GM12878 (cell line): ENCODE results near the gene SPHK2. TPM values are rescaled to one million over a fixed set of nuclear protein-coding genes. Genes with fewer than 3 reads are reported as not detected.

Source experiments
- ATAC-seq: fragments of 200-7000 bp; cut with Tn5 transposase; 3 replicates; pipeline ENCODE4 v1.9.1; 2020; ENCODE audit warnings: mild to moderate bottlenecking, moderate library complexity
- BruUV-seq: library from RNA; stranded (reverse); fragments of 400-500 nt; replicated peaks from 2 replicates; lab custom pipeline; 2021; lab: Mats Ljungman, UMichigan
- CTCF ChIA-PET: fragments of 300-600 bp; sonication (Branson Sonifier 250); formaldehyde crosslinking; extraction: SDS; loops from one replicate; lab custom pipeline; 2021; ENCODE audit warnings: inconsistent platforms; lab: Yijun Ruan, JAX
- POLR2A ChIA-PET: fragments of 350-600 bp; formaldehyde crosslinking; extraction: SDS; loops from one replicate; lab custom pipeline; 2021; ENCODE audit warnings: inconsistent platforms; lab: Charles Lee
- RAD21 ChIA-PET: fragments of 300-600 bp; sonication (Branson Sonifier 250); formaldehyde crosslinking; loops from one replicate; lab custom pipeline; 2023; ENCODE audit warnings: antibody characterized with exemption; ENCODE audit not compliant: unreplicated experiment; lab: Charles Lee
- SMC1A ChIA-PET: fragments of 300-600 bp; sonication (Branson Sonifier 250); formaldehyde crosslinking; loops from one replicate; lab custom pipeline; 2023; ENCODE audit not compliant: unreplicated experiment, uncharacterized antibody; lab: Charles Lee
- DNase-seq: peaks from one replicate; pipeline ENCODE4 v3.0.0-alpha.2; 2011; ENCODE audit warnings: low read depth, low spot score
- FAIRE-seq: peaks from 3 replicates; lab custom pipeline; 2011; peaks lifted over from hg19 to GRCh38; lab: Jason Lieb, UNC
- H2AFZ ChIP-seq: 2 replicates; pipeline ENCODE4 v1.6.0; 2011; ENCODE audit warnings: low read depth, low read length, control low read depth; ENCODE audit not compliant: control insufficient read depth
- H3K27ac ChIP-seq: 2 replicates; pipeline ENCODE4 v1.5.1; 2011; ENCODE audit warnings: control low read depth; ENCODE audit not compliant: control insufficient read depth, insufficient read depth
- H3K27me3 ChIP-seq, 2 experiments: replicated peaks in 1 of 2; 2 replicates each; pipeline versions ENCODE4 v1.6.0 to v1.6.1; 2011; ENCODE audit warnings: low read length in 1 of 2; ENCODE audit not compliant: control insufficient read depth in 2 of 2, insufficient read depth in 2 of 2
- H3K36me3 ChIP-seq, 2 experiments: 2 replicates each; pipeline ENCODE4 v1.5.1; 2011; ENCODE audit warnings: low read length in 1 of 2; ENCODE audit not compliant: control insufficient read depth in 2 of 2, insufficient read depth in 2 of 2
- H3K4me1 ChIP-seq: 2 replicates; pipeline ENCODE4 v1.6.1; 2011; ENCODE audit warnings: mild to moderate bottlenecking, low read length, moderate library complexity, mixed read lengths; ENCODE audit not compliant: control insufficient read depth, insufficient read depth
- H3K4me2 ChIP-seq: 2 replicates; pipeline ENCODE4 v1.6.0; 2011; ENCODE audit warnings: control low read depth; ENCODE audit not compliant: control insufficient read depth, insufficient read depth
- H3K4me3 ChIP-seq: fragments of 200-600 bp; sonication (generic); 2 replicates; pipeline ENCODE4 v1.5.1; 2016
- H3K79me2 ChIP-seq: 2 replicates; pipeline ENCODE4 v1.6.0; 2011; ENCODE audit warnings: low read length; ENCODE audit not compliant: control insufficient read depth, insufficient read depth
- H3K9ac ChIP-seq: 2 replicates; pipeline ENCODE4 v1.8.0; 2011; ENCODE audit warnings: low read length, control low read depth, mixed read lengths; ENCODE audit not compliant: control insufficient read depth, insufficient read depth
- H3K9me3 ChIP-seq: replicated peaks from 3 replicates; pipeline ENCODE4 v1.5.1; 2011; ENCODE audit warnings: mild to moderate bottlenecking, low read length; ENCODE audit not compliant: control insufficient read depth, insufficient read depth
- H4K20me1 ChIP-seq: 2 replicates; pipeline ENCODE4 v1.6.0; 2011; ENCODE audit not compliant: control insufficient read depth, insufficient read depth
- BHLHE40 ChIP-seq, 2 experiments: fragments of 450-650 bp in 1 of 2; IDR thresholded peaks; 2 replicates each; pipeline ENCODE4 v1.6.1; 2011 to 2017; ENCODE audit warnings: low read depth in 2 of 2, borderline replicate concordance in 1 of 2, improper control_type of control experiment in 1 of 2, low read length in 1 of 2, mild to moderate bottlenecking in 1 of 2
- BRCA1 ChIP-seq: IDR thresholded peaks from 2 replicates; pipeline ENCODE4 v1.6.1; 2011; ENCODE audit warnings: low read depth, low read length, improper control_type of control experiment
- FOXK2 ChIP-seq: fragments of 450-650 bp; IDR thresholded peaks from 2 replicates; pipeline ENCODE4 v1.6.1; 2017; ENCODE audit warnings: mild to moderate bottlenecking, moderate library complexity
- JUNB ChIP-seq: IDR thresholded peaks from 2 replicates; pipeline ENCODE4 v1.6.1; 2016; ENCODE audit warnings: antibody characterized with exemption, mild to moderate bottlenecking
- MEF2B ChIP-seq: fragments of 450-650 bp; IDR thresholded peaks from 2 replicates; pipeline ENCODE4 v1.6.1; 2018; ENCODE audit warnings: mild to moderate bottlenecking, moderate library complexity; ENCODE audit not compliant: partially characterized antibody, poor library complexity, severe bottlenecking
- NFYA ChIP-seq: IDR thresholded peaks from 2 replicates; pipeline ENCODE4 v1.6.1; 2011; ENCODE audit warnings: low read depth, mild to moderate bottlenecking, low read length, improper control_type of control experiment, borderline replicate concordance
- NR2C2 ChIP-seq: IDR thresholded peaks from 2 replicates; pipeline ENCODE4 v1.6.1; 2011; ENCODE audit warnings: borderline replicate concordance, low read depth; ENCODE audit not compliant: control insufficient read depth, insufficient read length
- PBX3 ChIP-seq: IDR thresholded peaks from 2 replicates; pipeline ENCODE4 v1.6.1; 2011; ENCODE audit warnings: mild to moderate bottlenecking, low read depth, low read length, moderate library complexity; ENCODE audit not compliant: insufficient replicate concordance
- POLR2AphosphoS2 ChIP-seq: IDR thresholded peaks from 2 replicates; pipeline ENCODE4 v1.6.1; 2011; ENCODE audit warnings: low read depth, mild to moderate bottlenecking, low read length, improper control_type of control experiment, moderate library complexity
- SIX5 ChIP-seq: IDR thresholded peaks from 2 replicates; pipeline ENCODE4 v1.6.1; 2011; ENCODE audit warnings: mild to moderate bottlenecking, low read depth, low read length, moderate library complexity; ENCODE audit not compliant: severe bottlenecking
- SMAD1 ChIP-seq: fragments of 450-650 bp; IDR thresholded peaks from 2 replicates; pipeline ENCODE4 v1.6.1; 2018; ENCODE audit warnings: mild to moderate bottlenecking, low read depth; ENCODE audit not compliant: partially characterized antibody
- SPI1 ChIP-seq: IDR thresholded peaks from 2 replicates; pipeline ENCODE4 v1.6.1; 2011; ENCODE audit warnings: low read depth, mild to moderate bottlenecking, low read length, moderate library complexity, borderline replicate concordance; ENCODE audit not compliant: insufficient read depth
- SREBF2 ChIP-seq: IDR thresholded peaks from 2 replicates; pipeline ENCODE4 v1.6.1; 2012; ENCODE audit warnings: mild to moderate bottlenecking, low read length
- TBL1XR1 ChIP-seq: IDR thresholded peaks from 2 replicates; pipeline ENCODE4 v1.6.1; 2012; ENCODE audit warnings: low read depth, low read length, improper control_type of control experiment
- ZBTB33 ChIP-seq: fragments of 450-650 bp; IDR thresholded peaks from 2 replicates; pipeline ENCODE4 v1.6.1; 2017; ENCODE audit warnings: mild to moderate bottlenecking
- WGBS: methylation state at CpG from one replicate; pipeline ENCODE4 v1.1.6; 2016; ENCODE audit warnings: low lambda C conversion rate; ENCODE audit not compliant: insufficient replicate concordance, insufficient coverage; ENCODE audit errors: missing lambda C conversion rate; 5-methylcytosine and 5-hydroxymethylcytosine counted together
- in situ Hi-C: fragments of 300-500 bp; cut with MboI; formaldehyde crosslinking; loops from 9 replicates; pipeline ENCODE4 v1.14.3; 2018; ENCODE audit warnings: mixed read lengths
- intact Hi-C: fragments of 100-400 bp; cut with micrococcal nuclease; formaldehyde crosslinking; loops from one replicate; pipeline ENCODE4 v1.14.2; 2022; ENCODE audit not compliant: unreplicated experiment
- polyA plus RNA-seq, 11 experiments: library from polyadenylated mRNA; depleted of rRNA in 4 of 11; unstranded in 6 of 11; stranded (reverse) in 5 of 11; fragments of >200 nt; fragmentation: Nextera tagmentation in 4 of 11; fragmentation: Illumina TruSeq in 1 of 11; extraction: Ambion mirVana in 4 of 11; extraction: Trizol in 1 of 11; gene quantifications; 1 replicate in 1 of 11; 2 replicates in 10 of 11; pipeline versions ENCODE4 v1.2.1 to v1.2.3, GENCODE V29; 2011 to 2016; ENCODE audit warnings: inconsistent platforms in 2 of 11, missing spikeins in 2 of 11, low read depth in 1 of 11
- total RNA-seq, 4 experiments: library from RNA; depleted of rRNA in 3 of 4; stranded (reverse); fragments of >200 nt in 3 of 4; fragmentation: Illumina TruSeq in 1 of 4; extraction: Trizol in 1 of 4; gene quantifications; 2 replicates each; pipeline versions ENCODE4 v1.2.1 to v1.2.3, GENCODE V29; 2013 to 2021

SPHK2 gene
- total and polyA plus RNA-seq, 10 of the 15 experiments (the other 5 are each of a cell fraction or from before 2014, with no cell fraction given) = 0.37 to 40.5 (median 11.2) TPM

GRCh38 chr19:48661711-48662090 lies 42.4 kb downstream of the SPHK2 start (continued):
- no peak for TF ChIP-seq FOXK2
- no peak for TF ChIP-seq JUNB

GRCh38 chr19:48663667-48664066 lies 44.4 kb downstream of the SPHK2 start:
- intact Hi-C loops = loop anchor here (5.0 kb wide), 1 partner anchor 119 kb away; no protein-coding TSS in a partner anchor
- WGBS = 33% methylated on average over 4 of the region's 4 CpGs
- no TSS peak for BruUV-seq
- ChIA-PET SMC1A (no interaction called here), POLR2A (no interaction called here), RAD21 (interaction anchor here (1.0 kb wide), 1 partner anchor 13 kb away, joined by 3 read pairs; no protein-coding TSS in a partner anchor), CTCF (interaction anchor here (3.6 kb wide), 1 partner anchor 11 kb away, joined by 20 read pairs; no protein-coding TSS in a partner anchor)
- Histone ChIP-seq H3K9me3 (no peaks in the 10 kb centered on the region; the same call in 2 of the 3 replicates), H3K4me3 (no peak overlapping the region), H3K27me3 (no peaks in the 10 kb centered on the region), H3K27ac (no peak overlapping the region), H3K4me2 (no peak overlapping the region), H4K20me1 (no peaks in the 10 kb centered on the region), H3K4me1 (peaks cover 9% of the 10 kb centered on the region), H3K9ac (no peak overlapping the region), H3K79me2 (no peaks in the 10 kb centered on the region), H3K36me3 (no peaks in the 10 kb centered on the region), H2AFZ (no peak overlapping the region)
- no peak for ATAC-seq
- TF ChIP-seq SIX5 = no peak
- no peak for TF ChIP-seq PBX3
- TF ChIP-seq BRCA1 = no peak
- no peak for TF ChIP-seq NFYA
- no peak for TF ChIP-seq SPI1
- TF ChIP-seq SMAD1 = no peak
- TF ChIP-seq TBL1XR1 = no peak
- TF ChIP-seq POLR2AphosphoS2 = no peak
- TF ChIP-seq ZBTB33 = no peak
- TF ChIP-seq NR2C2 = no peak
- TF ChIP-seq BHLHE40 (IDR thresholded peaks at IDR 0.05; ENCODE audit: borderline replicate concordance in 1 of 2, low read depth in 2 of 2, low read length in 1 of 2) = no peak
- no peak for TF ChIP-seq SREBF2
- TF ChIP-seq MEF2B = no peak
- in situ Hi-C loops = no loop called here
- FAIRE-seq = no peak
- no peak for DNase-seq
